T-helper 2 cell treated with Interferon-gamma antibody and Interleukin-4, amounts not matched to agents 100 ng/mL and 5 ng/mL, for 36 hours (primary cell): ENCODE data around the gene SLC4A11. TPM values are rescaled to one million over a fixed set of nuclear protein-coding genes. Genes with fewer than 3 reads are reported as not detected.

Experiments used
- intact Hi-C: fragments of 100-400 bp; cut with micrococcal nuclease; formaldehyde crosslinking; loops from one replicate; pipeline ENCODE4 v1.15.1; 2023
- total RNA-seq: library from RNA; stranded (reverse); gene quantifications from 2 replicates; pipeline ENCODE4 v1.2.3, GENCODE V29; 2022

SLC4A11 gene
- total RNA-seq, 1 donor from 2014 or later, result 1.0 TPM

GRCh38 chr20:3177746-3178485 lies 61.1 kb downstream of the SLC4A11 start:
- intact Hi-C loops, result no loop called here

Other genes with a start within 250 kb of the SLC4A11 start
- gene GNRH2, start 195.6 kb downstream of the SLC4A11 start, total RNA-seq, result 0.89 and 1.7 TPM in 2 replicates
- gene MRPS26, start 193.1 kb downstream of the SLC4A11 start, total RNA-seq, result 42.2 and 43.9 TPM in 2 replicates
- gene OXT, start 167.6 kb downstream of the SLC4A11 start, total RNA-seq, result not detected in 2 replicates
- gene AVP, start 154.5 kb downstream of the SLC4A11 start, total RNA-seq, result not detected in 2 replicates
- 24.7 and 26.8 TPM in 2 replicates for gene FASTKD5, start 79.3 kb downstream of the SLC4A11 start, total RNA-seq
- gene UBOX5, start 79.3 kb downstream of the SLC4A11 start, total RNA-seq, result 8.4 and 9.4 TPM in 2 replicates
- 0.34 and 0.45 TPM in 2 replicates for gene LZTS3, start 65.6 kb downstream of the SLC4A11 start, total RNA-seq
- gene DDRGK1, start 34.5 kb downstream of the SLC4A11 start, total RNA-seq, result 51.5 and 52.9 TPM in 2 replicates
- 73.8 and 74.3 TPM in 2 replicates for gene ITPA, start 29.7 kb downstream of the SLC4A11 start, total RNA-seq
- 3.4 and 3.6 TPM in 2 replicates for gene DNAAF9, start 168.5 kb upstream of the SLC4A11 start, total RNA-seq
- gene ATRN, start 231.8 kb upstream of the SLC4A11 start, total RNA-seq, result 9.0 and 10.3 TPM in 2 replicates